Gastroesophageal sphincter (tissue), 3 donors: ENCODE results near the gene PRDM8.

Source experiments
- CTCF ChIP-seq, 4 experiments: fragments of 200-600 bp in 2 of 4; fragments of 450-650 bp in 2 of 4; sonication (generic) in 1 of 4; IDR thresholded peaks; one replicate each; pipeline ENCODE4 v1.5.1; 2017 to 2019; ENCODE audit warnings: antibody characterized with exemption in 4 of 4, mild to moderate bottlenecking in 2 of 4, moderate library complexity in 2 of 4
- EP300 ChIP-seq: sonication (generic); formaldehyde crosslinking; IDR thresholded peaks from one replicate; pipeline ENCODE4 v1.6.1; 2017; ENCODE audit warnings: antibody characterized with exemption, mild to moderate bottlenecking
- POLR2A ChIP-seq, 2 donors: fragments of 450-650 bp; IDR thresholded peaks; one replicate each; pipeline ENCODE4 v1.6.1; 2017; ENCODE audit warnings: antibody characterized with exemption in 2 of 2, mild to moderate bottlenecking in 2 of 2, moderate library complexity in 1 of 2
- POLR2AphosphoS5 ChIP-seq: sonication (generic); formaldehyde crosslinking; IDR thresholded peaks from one replicate; pipeline ENCODE4 v1.6.1; 2017; ENCODE audit warnings: antibody characterized with exemption

DNA sequence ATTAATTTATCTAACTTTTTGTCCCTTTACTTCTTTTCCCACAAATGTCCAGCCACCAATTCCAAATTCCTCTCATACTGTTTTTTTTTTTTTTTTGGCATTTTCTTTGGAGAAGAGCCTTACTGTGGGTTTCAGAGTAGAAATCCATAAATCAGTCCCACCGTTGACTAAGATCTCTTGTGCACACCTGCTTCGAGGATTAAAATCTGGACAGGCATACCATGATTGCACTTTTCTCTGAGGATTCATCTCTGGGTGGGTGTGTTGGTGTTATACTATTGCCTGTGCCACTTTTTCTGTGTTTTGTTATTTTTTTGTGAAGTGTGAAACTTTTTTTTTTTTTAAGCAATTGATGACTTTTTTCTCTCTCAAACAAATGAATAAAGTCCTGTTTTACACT lies 13.2 kb downstream of the PRDM8 start:
- TF ChIP-seq CTCF (IDR thresholded peaks at IDR 0.05) (no peak), POLR2A (IDR thresholded peaks at IDR 0.05) (no peak), POLR2AphosphoS5 (no peak), EP300 (no peak)
